ENCODE results near the gene ZDHHC19.

ZDHHC19 gene

DNA sequence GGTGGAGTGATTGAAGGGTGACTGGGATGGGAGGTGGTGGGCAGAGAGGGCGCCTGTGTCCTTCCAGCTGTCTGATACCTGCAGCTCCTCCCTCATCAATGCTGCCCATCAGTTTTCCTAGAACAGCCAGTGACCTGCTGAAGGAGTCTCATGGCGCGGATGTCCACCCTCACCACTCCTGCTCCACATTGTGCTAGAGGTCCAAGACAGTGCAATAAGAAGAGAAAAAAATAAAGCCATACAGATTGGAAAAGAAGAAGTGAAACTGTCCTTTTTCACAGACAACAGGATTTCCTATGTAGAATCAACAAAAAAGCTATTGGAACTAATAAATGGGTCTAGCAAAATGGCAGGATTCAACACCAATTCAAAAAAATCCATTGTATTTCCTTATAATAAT is 7.4 kb downstream of the ZDHHC19 start:
- DNase-seq (ENCODE audit: low read depth) = no peak
- TF ChIP-seq POLR2A (IDR thresholded peaks at IDR 0.05; ENCODE audit: extremely low read depth, insufficient read length) = no peak
- no peak for TF ChIP-seq MYC (IDR thresholded peaks at IDR 0.05; ENCODE audit: low read depth, low read length)
- TF ChIP-seq, protein P1, sequence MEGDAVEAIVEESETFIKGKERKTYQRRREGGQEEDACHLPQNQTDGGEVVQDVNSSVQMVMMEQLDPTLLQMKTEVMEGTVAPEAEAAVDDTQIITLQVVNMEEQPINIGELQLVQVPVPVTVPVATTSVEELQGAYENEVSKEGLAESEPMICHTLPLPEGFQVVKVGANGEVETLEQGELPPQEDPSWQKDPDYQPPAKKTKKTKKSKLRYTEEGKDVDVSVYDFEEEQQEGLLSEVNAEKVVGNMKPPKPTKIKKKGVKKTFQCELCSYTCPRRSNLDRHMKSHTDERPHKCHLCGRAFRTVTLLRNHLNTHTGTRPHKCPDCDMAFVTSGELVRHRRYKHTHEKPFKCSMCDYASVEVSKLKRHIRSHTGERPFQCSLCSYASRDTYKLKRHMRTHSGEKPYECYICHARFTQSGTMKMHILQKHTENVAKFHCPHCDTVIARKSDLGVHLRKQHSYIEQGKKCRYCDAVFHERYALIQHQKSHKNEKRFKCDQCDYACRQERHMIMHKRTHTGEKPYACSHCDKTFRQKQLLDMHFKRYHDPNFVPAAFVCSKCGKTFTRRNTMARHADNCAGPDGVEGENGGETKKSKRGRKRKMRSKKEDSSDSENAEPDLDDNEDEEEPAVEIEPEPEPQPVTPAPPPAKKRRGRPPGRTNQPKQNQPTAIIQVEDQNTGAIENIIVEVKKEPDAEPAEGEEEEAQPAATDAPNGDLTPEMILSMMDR (IDR thresholded peaks at IDR 0.05; ENCODE audit: low read depth, low read length) = no peak
- TF ChIP-seq, protein P2, sequence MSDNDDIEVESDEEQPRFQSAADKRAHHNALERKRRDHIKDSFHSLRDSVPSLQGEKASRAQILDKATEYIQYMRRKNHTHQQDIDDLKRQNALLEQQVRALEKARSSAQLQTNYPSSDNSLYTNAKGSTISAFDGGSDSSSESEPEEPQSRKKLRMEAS (IDR thresholded peaks at IDR 0.05; ENCODE audit: low read depth, low read length) = no peak
- no peak overlapping the region for H3K4me3 ChIP-seq (ENCODE audit: low read depth, low read length)

DNA sequence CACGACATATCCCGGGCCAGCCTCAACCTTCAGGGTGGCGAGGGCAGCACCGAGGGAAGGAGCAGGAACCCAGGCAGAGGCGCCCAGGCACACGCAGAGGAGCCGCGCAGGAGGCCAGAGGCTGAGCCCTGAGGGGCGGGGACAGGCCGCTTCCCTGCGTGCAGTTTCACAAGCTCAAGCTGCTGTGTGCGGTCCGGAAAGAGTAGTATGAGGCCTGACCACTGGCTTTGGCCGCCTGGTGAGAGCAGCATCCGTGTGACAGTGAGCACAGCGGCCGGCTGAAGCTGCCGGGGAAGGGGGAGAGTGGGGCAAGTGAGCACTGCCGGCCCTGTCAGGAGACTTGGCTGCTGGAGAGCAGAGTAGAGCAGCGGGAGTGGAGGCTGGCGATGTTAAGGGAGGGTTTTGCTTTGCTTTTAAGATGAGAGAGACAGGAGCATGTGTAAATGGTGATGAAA is 8.7 kb downstream of the ZDHHC19 start:
- H3K4me3 ChIP-seq (ENCODE audit: low read depth, low read length) = no peak overlapping the region
- TF ChIP-seq, protein P2 (IDR thresholded peaks at IDR 0.05; ENCODE audit: low read depth, low read length) = no peak
- TF ChIP-seq, protein P1 (IDR thresholded peaks at IDR 0.05; ENCODE audit: low read depth, low read length) = no peak
- TF ChIP-seq POLR2A (IDR thresholded peaks at IDR 0.05; ENCODE audit: extremely low read depth, insufficient read length) = no peak
- TF ChIP-seq MYC (IDR thresholded peaks at IDR 0.05; ENCODE audit: low read depth, low read length) = no peak
- no peak for DNase-seq (ENCODE audit: low read depth)

DNA sequence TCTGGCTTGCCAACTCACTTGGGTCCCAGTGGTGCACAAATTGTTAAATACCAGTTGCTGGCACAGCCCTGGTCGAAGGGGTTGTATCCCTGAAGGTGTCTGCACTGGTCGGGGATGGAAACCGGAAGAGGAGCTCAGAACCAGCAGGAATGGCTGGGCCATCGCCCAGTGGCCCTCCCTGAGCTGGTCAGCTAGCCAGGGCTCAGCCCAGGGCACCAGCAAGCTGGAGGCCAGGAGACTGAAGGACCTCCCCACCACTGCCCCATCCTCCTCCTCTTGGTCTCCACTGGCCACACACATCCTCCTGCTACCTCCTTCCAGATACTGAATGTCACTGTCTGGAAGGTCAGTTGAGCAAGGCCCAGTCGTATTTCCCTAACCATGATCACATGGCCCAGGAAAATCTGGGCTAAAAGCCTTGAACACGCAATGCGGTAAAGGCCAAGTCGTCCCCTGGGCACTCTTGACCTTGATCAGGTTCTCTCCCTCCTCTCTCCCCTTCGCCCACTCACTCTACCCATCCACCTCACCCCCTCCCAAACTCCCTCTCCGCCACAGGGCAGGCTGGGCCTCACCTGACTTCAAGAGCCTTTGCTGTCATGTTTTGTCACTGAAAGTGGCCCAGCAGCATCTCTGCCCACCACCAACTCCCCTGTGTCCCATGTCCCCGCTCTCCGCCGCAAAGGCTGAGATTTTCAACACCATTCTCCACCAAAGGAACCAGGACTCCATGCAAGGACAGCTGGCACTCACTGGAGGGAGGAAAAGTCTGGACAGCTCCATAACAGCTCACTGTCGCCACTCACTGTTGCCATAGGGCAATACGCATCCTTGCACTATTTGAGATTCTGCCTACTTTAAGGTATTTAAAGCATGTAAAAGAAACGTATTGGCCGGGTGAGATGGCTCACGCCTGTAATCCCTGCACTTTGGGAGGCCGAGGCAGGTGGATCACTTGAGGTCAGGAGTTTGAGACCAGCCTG is 12.1 kb downstream of the ZDHHC19 start:
- TF ChIP-seq, protein P1 (IDR thresholded peaks at IDR 0.05; ENCODE audit: low read depth, low read length) = peak; percentile 41
- no peak for TF ChIP-seq MYC (IDR thresholded peaks at IDR 0.05; ENCODE audit: low read depth, low read length)

DNA sequence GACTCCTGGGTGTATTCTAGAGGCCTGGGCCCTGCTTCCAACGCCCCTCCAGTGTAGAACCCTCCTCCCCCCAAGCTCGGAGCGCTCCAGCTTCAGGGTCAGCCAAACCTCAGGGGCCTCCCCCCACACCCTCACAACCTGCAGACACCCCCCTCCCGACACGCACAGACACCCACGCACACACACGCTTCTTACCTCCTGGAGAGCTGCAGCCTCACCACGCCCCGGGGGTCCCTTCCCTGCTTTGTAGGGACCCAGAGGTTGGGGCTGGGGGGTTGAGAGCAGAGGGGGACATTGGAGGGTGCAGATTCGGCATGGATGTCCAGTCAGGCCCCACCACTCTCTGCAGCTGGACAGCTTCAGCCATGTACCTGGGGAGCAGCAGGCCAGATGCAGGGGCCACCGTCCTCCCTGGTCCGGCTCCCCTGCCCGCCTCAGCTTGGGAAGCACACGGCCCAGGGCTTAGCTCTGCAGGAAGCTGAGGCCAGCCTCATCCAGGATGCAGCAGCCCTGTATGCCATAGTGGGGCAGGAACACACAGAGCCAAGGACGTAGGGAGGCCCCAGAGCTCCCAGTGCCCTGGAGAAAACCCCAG is 13.0 kb downstream of the ZDHHC19 start:
- DNase-seq (ENCODE audit: low read depth) = no peak
- no peak for TF ChIP-seq MYC (IDR thresholded peaks at IDR 0.05; ENCODE audit: low read depth, low read length)
- no peak for TF ChIP-seq POLR2A (IDR thresholded peaks at IDR 0.05; ENCODE audit: extremely low read depth, insufficient read length)
- TF ChIP-seq, protein P1 (IDR thresholded peaks at IDR 0.05; ENCODE audit: low read depth, low read length) = no peak
- TF ChIP-seq, protein P2 (IDR thresholded peaks at IDR 0.05; ENCODE audit: low read depth, low read length) = no peak

More for the DNA sequence above, 12.1 kb downstream of the ZDHHC19 start:
- peak; percentile 66 for DNase-seq (ENCODE audit: low read depth)
- no peak overlapping the region for H3K4me3 ChIP-seq (ENCODE audit: low read depth, low read length)

DNA sequence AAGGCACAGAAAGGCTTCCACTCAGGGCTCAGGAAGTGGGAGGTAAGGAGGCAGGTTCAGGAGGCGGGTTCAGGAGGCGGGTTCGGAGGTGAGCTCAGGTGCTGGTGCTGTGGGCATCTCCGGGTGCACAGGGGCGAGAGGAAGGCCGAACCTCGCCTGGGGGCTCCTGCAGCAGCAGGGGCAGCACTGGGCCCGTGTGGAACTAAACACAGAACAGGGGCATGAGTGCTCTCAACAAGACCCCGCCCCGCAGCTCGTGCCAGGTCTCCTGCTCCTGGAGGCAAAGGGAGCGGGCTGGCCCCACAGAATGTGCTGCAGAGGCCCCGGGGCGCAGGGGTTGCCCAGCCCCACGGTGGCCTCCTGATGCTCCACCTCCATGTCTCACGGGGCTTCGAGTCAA is 13.7 kb downstream of the ZDHHC19 start:
- no peak for DNase-seq (ENCODE audit: low read depth)
- TF ChIP-seq, protein P1 (IDR thresholded peaks at IDR 0.05; ENCODE audit: low read depth, low read length) = no peak
- TF ChIP-seq POLR2A (IDR thresholded peaks at IDR 0.05; ENCODE audit: extremely low read depth, insufficient read length) (no peak), MYC (IDR thresholded peaks at IDR 0.05; ENCODE audit: low read depth, low read length) (no peak)
- TF ChIP-seq, protein P2 (IDR thresholded peaks at IDR 0.05; ENCODE audit: low read depth, low read length) = no peak
- no peak overlapping the region for H3K4me3 ChIP-seq (ENCODE audit: low read depth, low read length)

More for the DNA sequence above, 13.0 kb downstream of the ZDHHC19 start:
- H3K4me3 ChIP-seq (ENCODE audit: low read depth, low read length) = no peak overlapping the region

All from NB4 (cell line).